Stimulated activated CD8-positive, alpha-beta memory T cell treated with anti-CD3 and anti-CD28 coated beads, Interleukin-7, amount 100 ng/mL, for 4 hours (primary cell): ENCODE results near the gene EFCAB8.
"Not testable (repeated sequence)": the region's sequence is repeated elsewhere in the genome, so short reads cannot be mapped to it uniquely, and the experiment has no call there.

ENCODE experiments used
- DNase-seq, 2 donors: peaks; one replicate each; pipeline ENCODE4 v3.0.0-alpha.2; 2020; ENCODE audit warnings: low read depth in 2 of 2

EFCAB8 gene

DNA sequence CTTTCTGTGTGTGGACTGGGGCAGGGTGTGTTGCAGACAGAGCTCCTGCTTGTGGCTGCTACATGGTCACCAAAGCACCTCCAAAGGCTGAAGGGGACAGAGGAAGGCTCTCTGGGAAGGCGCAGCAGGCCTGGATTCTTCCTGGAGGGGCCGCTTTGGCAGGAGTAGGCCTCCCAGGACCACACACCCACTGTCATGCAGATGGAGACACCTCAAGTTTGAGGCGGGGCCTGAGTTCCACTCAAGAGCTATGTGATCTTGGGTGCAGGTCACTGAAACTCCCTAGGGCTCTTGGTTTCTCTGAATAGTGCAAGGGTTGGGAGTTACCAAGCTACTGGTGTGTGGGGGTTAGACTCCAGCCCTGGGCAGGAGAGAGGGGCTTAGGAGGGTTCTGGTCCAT, 27.9 kb downstream of the EFCAB8 start:
- no peak for DNase-seq

DNA sequence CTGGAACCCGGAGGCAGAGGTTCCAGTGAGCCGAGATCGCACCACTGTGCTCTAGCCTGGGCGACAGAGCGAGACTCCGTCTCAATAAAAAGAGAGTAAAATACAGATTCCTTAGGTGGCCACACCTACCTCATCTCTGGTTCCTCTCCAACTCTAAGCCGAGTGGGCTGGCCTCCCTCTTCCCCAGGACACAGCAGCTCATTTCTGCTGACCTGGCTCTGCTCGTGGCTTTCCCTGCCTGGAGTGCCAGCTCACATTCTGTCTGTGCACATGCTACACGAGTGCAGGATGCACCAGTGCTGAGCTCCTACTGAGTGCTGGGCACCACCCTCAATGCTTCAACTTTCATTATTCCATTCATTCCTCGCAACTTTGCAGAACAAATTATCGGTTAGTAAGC, 28.8 kb downstream of the EFCAB8 start:
- DNase-seq = no peak

DNA sequence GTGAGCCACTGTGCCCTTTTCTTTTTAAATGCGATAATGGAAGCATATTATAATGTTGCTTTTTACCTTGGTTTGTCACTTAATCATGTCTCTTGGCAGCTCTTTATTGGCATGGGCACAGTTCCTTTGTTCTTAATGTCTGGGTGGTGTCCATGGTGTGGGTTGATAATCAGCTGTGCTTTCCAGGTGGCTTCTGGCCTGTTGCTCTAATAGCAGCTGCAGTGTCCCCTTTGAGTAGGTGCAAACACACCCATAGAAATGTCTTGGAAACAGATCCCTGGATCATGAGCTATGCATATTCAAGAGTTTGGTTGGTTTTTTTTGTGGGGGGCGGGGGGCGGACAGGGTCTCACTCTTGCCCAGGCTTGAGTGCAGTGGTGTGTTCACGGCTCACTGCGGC, 29.9 kb downstream of the EFCAB8 start:
- DNase-seq = no peak

- no peak for DNase-seq
These were observed 30.6 kb downstream of the EFCAB8 start for GRCh38 chr20:32889281-32889680.

DNA sequence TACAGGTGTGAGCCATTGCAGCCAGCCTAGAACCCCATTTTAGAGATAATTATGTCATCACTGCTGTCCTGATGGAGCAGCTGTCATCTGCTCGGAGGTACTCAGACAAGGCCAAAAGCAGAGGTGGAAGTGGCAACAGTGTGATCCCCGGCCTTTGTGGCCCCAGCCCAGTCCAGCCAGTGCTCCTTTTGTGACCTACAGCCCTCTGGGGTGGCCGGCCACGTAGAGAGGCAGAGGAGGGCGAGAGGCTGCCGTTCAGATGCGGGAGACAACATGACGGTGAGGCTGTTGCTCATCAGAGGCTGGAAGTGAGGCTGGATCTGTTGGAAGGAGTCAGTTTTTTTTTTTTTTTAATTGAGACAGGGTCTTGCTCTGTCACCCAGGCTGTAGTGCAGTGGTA, 32.8 kb downstream of the EFCAB8 start:
- DNase-seq = no peak

GRCh38 chr20:32891926-32892660, 33.4 kb downstream of the EFCAB8 start:
- DNase-seq = no peak

DNA sequence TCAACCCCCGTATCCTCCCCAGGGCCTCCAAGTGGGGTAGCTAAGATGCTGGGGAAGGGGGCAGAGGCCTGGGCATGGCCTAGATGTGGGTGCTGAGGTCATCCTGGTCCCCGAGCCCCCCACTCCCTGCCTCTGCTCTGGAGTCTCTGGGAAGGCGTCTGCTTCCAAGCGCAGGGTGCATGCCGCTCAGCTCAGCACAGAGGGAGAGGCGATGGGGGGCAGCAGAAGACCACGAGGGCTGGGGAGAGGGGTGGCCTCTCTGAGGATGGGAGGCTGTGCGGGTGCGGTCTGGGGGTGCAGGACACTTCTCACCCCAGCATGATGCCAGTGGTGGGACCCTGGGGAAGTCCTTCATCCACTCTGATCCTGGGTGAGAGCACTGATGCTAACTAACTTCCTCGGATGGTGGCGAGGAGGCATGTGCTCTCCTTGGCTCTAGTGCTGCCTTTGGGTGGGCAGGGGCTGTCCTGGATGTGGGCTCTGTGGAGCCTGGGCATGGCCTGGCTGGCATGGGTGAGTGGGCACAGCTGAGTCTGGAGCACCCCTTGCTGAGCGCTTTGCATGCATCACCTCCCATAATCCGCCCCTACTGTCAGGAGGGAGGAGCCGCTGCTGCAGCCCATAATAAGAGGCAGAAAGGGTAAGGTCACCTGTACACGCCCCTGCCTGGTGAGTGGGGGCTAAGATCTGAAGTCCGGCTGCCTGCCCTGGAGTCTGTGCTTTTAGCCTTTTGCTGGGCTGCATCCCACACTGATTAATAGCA, 34.7 kb downstream of the EFCAB8 start:
- no peak for DNase-seq

DNA sequence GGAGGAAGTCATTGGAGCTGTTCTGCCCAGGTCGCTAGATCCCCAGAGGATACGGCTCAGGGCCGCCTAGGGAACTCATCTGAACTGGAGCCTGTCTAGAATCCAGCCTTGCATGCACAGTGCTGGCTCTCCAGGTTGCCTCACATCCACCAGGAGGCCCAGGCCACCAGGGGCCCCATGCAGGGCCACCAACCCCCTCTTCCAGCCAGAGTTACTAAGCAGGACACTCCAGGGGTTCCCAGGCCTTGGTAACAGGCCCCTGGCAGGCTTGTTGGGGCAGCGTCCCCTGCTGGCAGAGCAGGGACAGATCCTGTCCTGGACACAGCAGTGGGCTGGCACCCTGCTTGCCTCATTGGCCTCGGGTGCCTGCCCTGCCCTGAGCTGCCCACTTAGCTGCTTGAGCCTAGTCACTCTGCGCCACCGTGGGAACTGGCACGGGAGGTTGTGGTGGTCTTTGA, 35.3 kb downstream of the EFCAB8 start:
- DNase-seq = no peak

GRCh38 chr20:32894711-32895355, 36.1 kb downstream of the EFCAB8 start:
- no peak for DNase-seq

- DNase-seq = no peak
These were observed 38.0 kb downstream of the EFCAB8 start for GRCh38 chr20:32896521-32897280.

GRCh38 chr20:32898729-32899128, 40.0 kb downstream of the EFCAB8 start:
- DNase-seq = no peak

- DNase-seq = peak; percentile 49 to 53
These were observed 44.0 kb downstream of the EFCAB8 start for GRCh38 chr20:32902456-32903420.

- no peak for DNase-seq
These were observed 45.0 kb downstream of the EFCAB8 start for GRCh38 chr20:32903666-32904175.

DNA sequence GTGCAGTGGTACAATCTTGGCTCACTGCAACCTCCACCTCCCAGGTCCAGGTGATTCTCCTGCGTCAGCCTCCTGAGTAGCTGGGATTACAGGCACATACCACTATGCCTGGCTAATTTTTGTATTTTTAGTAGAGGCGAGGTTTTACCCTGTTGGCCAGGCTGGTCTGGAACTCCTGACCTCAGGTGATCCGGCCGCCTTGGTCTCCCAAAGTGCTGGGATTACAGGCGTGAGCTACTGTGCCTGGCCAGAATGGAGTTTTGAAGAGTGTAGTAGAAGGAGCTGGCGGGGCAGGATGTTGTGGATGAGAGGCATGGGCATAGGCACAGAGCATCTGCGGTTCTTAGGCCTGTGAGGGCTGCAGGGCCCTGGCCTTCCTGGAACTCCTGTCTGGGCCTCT, 46.0 kb downstream of the EFCAB8 start:
- not testable (repeated sequence) for DNase-seq

DNA sequence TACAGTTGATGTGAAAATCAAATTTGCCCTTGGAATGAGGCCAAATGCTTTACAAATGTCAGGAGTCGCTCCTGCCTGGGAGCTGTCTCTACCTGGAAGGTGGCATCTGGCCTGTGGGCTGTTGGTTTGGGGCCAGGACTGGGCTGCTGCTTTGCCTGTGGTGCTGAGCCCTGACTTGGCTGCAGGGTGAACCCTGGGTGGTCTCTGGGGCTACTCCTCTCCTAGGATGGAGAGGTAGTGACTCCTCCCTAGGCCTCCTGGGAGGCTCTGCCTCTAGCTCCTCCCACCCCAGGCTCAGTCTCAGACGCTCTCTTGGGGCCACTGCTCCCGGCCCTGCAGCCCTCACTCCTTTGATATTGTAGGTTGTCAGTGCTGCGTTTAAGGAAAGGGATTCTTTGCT, 47.5 kb downstream of the EFCAB8 start:
- DNase-seq = no peak

GRCh38 chr20:32906871-32907495, 48.3 kb downstream of the EFCAB8 start:
- no peak for DNase-seq

DNA sequence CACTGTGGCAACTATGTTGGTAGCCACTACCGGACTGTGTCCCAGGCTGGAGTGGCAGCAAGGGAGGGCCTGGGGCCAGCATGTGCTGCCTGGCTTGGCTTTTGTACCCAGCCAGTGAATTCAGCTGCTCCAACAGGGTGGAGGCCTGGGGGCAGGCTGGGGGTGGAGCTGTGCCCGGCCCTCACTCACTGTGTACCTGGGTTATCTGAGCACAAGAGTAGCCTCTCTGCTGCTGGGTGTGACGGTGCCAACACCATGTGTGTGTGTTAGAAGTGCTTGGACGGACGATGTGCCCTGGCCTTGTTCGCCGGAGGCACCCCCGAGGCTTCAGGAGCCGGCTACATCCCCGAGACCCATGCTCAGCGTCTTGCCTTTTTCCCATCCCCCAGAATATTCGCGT, 49.2 kb downstream of the EFCAB8 start:
- DNase-seq = no peak

GRCh38 chr20:32908334-32909292, 49.9 kb downstream of the EFCAB8 start:
- DNase-seq = peak; percentile 18 to 65

DNA sequence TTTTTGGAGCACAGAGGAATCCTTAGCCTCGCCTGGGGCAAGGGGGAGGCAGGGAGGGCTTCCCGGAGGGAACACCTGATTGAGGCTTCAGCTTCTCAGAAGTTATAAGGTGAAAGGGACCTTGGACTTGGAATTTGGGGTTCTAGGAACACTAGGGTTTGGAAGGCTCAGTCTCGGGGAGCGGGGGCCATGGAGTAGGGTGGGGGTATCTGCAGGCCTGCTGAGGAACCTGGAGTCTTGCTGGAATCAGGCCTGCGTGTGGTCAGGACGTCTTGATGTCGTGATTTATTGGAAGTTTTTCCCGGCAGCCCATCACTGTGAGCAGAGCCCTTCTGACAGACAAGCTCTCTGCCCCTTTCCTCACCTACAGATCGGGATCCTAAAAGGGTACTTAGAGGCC, 50.7 kb downstream of the EFCAB8 start:
- DNase-seq = no peak
